PC-3 (cell line): Measurements from ENCODE around the gene ADRA2B. TPM values are rescaled to one million over a fixed set of nuclear protein-coding genes. Genes with fewer than 3 reads are reported as not detected.
A peak's percentile ranks its signal among the peaks of the same experiment; 100 is the strongest.

Experiments used
- ATAC-seq: fragments of 200-7000 bp; cut with Tn5 transposase; 2 replicates; pipeline ENCODE4 v1.9.1; 2020; ENCODE audit warnings: mild to moderate bottlenecking, moderate library complexity
- BruUV-seq: library from RNA; stranded (reverse); fragments of 400-500 nt; replicated peaks from 2 replicates; lab custom pipeline; 2021; lab: Mats Ljungman, UMichigan
- CTCF ChIA-PET: fragments of 300-600 bp; sonication (Branson Sonifier 250); formaldehyde crosslinking; loops from one replicate; lab custom pipeline; 2022; ENCODE audit warnings: antibody characterized with exemption; lab: Charles Lee
- POLR2A ChIA-PET: fragments of 300-600 bp; sonication (Branson Sonifier 250); formaldehyde crosslinking; loops from one replicate; lab custom pipeline; 2022; ENCODE audit warnings: antibody characterized with exemption; ENCODE audit not compliant: unreplicated experiment; lab: Charles Lee
- DNase-seq: peaks from one replicate; pipeline ENCODE4 v3.0.0-alpha.2; 2015
- H2AFZ ChIP-seq: fragments of 300-600 bp; sonication (generic); 2 replicates; pipeline ENCODE4 v1.6.0; 2016; ENCODE audit warnings: antibody characterized with exemption, low read length
- H3F3A ChIP-seq: fragments of 300-600 bp; sonication (generic); one replicate; pipeline ENCODE4 v1.6.0; 2017; ENCODE audit warnings: antibody characterized with exemption, low read length, control low read depth, mild to moderate bottlenecking; ENCODE audit not compliant: unreplicated experiment
- H3K27ac ChIP-seq: fragments of 300-600 bp; sonication (generic); 2 replicates; pipeline ENCODE4 v1.5.1; 2016; ENCODE audit warnings: mild to moderate bottlenecking, low read length
- H3K27me3 ChIP-seq: fragments of 300-600 bp; sonication (generic); 2 replicates; pipeline ENCODE4 v1.6.1; 2016; ENCODE audit warnings: low read length, mixed read lengths
- H3K36me3 ChIP-seq: fragments of 300-600 bp; sonication (generic); 2 replicates; pipeline ENCODE4 v1.6.1; 2016; ENCODE audit warnings: low read depth, mixed run types, low read length, mixed read lengths
- H3K4me1 ChIP-seq: fragments of 300-600 bp; sonication (generic); 2 replicates; pipeline ENCODE4 v1.5.1; 2016; ENCODE audit warnings: low read length; ENCODE audit not compliant: insufficient read depth
- H3K4me2 ChIP-seq: fragments of 300-600 bp; sonication (generic); 2 replicates; pipeline ENCODE4 v1.6.0; 2016; ENCODE audit warnings: low read length
- H3K4me3 ChIP-seq: fragments of 300-600 bp; sonication (generic); 2 replicates; pipeline ENCODE4 v1.5.1; 2016; ENCODE audit warnings: mild to moderate bottlenecking, low read length, mixed read lengths
- H3K79me2 ChIP-seq: fragments of 300-600 bp; sonication (generic); 2 replicates; pipeline ENCODE4 v1.6.1; 2017; ENCODE audit warnings: low read length, mixed read lengths
- H3K9ac ChIP-seq: fragments of 300-600 bp; sonication (generic); 2 replicates; pipeline ENCODE4 v1.6.0; 2016; ENCODE audit warnings: mild to moderate bottlenecking, low read length
- H3K9me2 ChIP-seq: fragments of 300-600 bp; sonication (generic); replicated peaks from 2 replicates; pipeline ENCODE4 v1.6.1; 2016; ENCODE audit warnings: mixed run types, low read length, mixed read lengths
- H3K9me3 ChIP-seq: fragments of 300-600 bp; sonication (generic); 2 replicates; pipeline ENCODE4 v1.6.1; 2016; ENCODE audit warnings: low read length, mixed read lengths
- H4K20me1 ChIP-seq: fragments of 300-600 bp; sonication (generic); 2 replicates; pipeline ENCODE4 v1.6.1; 2016; ENCODE audit warnings: low read length, mixed read lengths
- EZH2 ChIP-seq: fragments of 300-600 bp; sonication (generic); IDR thresholded peaks from one replicate; pipeline ENCODE4 v1.6.1; 2017; ENCODE audit warnings: antibody characterized with exemption, mild to moderate bottlenecking, low read length; ENCODE audit not compliant: unreplicated experiment
- EZH2phosphoT487 ChIP-seq: fragments of 300-600 bp; sonication (generic); IDR thresholded peaks from 2 replicates; pipeline ENCODE4 v1.6.1; 2018; ENCODE audit warnings: mild to moderate bottlenecking, antibody characterized with exemption, low read length, borderline replicate concordance
- intact Hi-C: fragments of 100-400 bp; cut with micrococcal nuclease; formaldehyde crosslinking; loops from 2 replicates; pipeline ENCODE4 v1.9.0; 2023
- total RNA-seq: library from RNA; depleted of rRNA; stranded (reverse); fragments of >200 nt; gene quantifications from 2 replicates; pipeline ENCODE4 v1.2.3, GENCODE V29; 2014
- TF ChIP-seq, protein P1 (sequence below): fragments of 300-600 bp; sonication (generic); conservative IDR thresholded peaks from 2 replicates; pipeline ENCODE4 v1.5.1; 2017; ENCODE audit warnings: antibody characterized with exemption, low read depth, mild to moderate bottlenecking, low read length

Gene ADRA2B
- total RNA-seq, 1 experiment from 2014 or later: not detected

DNA sequence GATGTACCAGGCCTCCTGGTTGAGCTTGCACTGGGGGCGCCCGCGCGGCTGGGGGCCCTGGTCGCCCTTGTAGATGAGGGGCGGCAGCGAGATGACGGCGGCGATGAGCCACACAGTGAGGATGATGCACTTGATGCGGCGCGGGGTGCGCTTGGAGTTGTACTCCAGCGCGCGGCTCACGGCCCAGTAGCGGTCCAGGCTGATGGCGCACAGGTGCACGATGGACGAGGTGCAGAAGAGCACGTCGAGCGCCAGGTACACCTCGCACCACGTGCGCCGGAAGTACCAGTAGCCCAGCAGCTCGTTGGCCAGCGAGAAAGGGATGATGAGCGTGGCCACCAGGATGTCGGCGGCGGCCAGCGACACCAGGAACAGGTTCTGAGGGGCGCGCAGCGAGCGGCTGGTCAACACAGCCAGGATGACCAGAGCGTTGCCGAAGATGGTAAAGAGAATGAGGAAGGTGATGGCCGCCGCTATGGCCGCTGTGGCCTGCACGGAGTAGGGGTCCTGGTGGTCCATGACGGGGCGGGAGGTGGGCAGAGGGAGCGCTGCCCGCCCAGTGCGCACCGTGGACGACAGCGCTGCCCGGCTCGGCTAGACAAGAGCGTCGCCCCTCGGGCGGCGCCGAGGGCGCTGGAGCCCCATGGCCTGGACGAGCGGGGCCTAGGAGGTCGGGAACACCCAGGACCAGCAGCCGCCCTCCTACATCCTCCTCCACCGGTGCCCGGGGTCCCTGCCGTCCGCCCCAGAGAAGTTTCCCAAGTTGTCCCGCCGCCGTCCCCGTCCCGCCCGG, 544 bp downstream of the ADRA2B start:
- H3K4me1 ChIP-seq: peaks cover 7% of the 10 kb centered on the region
- POLR2A ChIA-PET: no interaction called here
- DNase-seq (no peak), ATAC-seq (no peak)
- no peaks in the 10 kb centered on the region for H4K20me1 ChIP-seq
- no peak overlapping the region for H3K9ac ChIP-seq
- H3K27ac ChIP-seq: no peak overlapping the region
- no peaks in the 10 kb centered on the region for H3K9me2 ChIP-seq
- peak overlapping the region; percentile 94 for H3K4me2 ChIP-seq
- peaks cover 7% of the 10 kb centered on the region; the same call in 1 of the 2 replicates for H3K27me3 ChIP-seq
- CTCF ChIA-PET: interaction anchor here (1.0 to 1.3 kb wide), 2 partner anchors 93 to 123 kb away, joined by 7 read pairs; no protein-coding TSS in a partner anchor
- H3F3A ChIP-seq: no peaks in the 10 kb centered on the region
- H2AFZ ChIP-seq: 0 out of 2 replicates have a peak overlapping the region, but pooled peaks have one; percentile 81
- TF ChIP-seq EZH2phosphoT487: no peak
- TF ChIP-seq, protein P1, sequence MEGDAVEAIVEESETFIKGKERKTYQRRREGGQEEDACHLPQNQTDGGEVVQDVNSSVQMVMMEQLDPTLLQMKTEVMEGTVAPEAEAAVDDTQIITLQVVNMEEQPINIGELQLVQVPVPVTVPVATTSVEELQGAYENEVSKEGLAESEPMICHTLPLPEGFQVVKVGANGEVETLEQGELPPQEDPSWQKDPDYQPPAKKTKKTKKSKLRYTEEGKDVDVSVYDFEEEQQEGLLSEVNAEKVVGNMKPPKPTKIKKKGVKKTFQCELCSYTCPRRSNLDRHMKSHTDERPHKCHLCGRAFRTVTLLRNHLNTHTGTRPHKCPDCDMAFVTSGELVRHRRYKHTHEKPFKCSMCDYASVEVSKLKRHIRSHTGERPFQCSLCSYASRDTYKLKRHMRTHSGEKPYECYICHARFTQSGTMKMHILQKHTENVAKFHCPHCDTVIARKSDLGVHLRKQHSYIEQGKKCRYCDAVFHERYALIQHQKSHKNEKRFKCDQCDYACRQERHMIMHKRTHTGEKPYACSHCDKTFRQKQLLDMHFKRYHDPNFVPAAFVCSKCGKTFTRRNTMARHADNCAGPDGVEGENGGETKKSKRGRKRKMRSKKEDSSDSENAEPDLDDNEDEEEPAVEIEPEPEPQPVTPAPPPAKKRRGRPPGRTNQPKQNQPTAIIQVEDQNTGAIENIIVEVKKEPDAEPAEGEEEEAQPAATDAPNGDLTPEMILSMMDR: no peak
- TF ChIP-seq EZH2: no peak
- peak overlapping the region; percentile 64; the same call in 1 of the 2 replicates for H3K4me3 ChIP-seq
- no peaks in the 10 kb centered on the region for H3K36me3 ChIP-seq
- intact Hi-C loops: no loop called here
- no peaks in the 10 kb centered on the region for H3K9me3 ChIP-seq
- BruUV-seq: no TSS peak
- H3K79me2 ChIP-seq: no peaks in the 10 kb centered on the region

DNA sequence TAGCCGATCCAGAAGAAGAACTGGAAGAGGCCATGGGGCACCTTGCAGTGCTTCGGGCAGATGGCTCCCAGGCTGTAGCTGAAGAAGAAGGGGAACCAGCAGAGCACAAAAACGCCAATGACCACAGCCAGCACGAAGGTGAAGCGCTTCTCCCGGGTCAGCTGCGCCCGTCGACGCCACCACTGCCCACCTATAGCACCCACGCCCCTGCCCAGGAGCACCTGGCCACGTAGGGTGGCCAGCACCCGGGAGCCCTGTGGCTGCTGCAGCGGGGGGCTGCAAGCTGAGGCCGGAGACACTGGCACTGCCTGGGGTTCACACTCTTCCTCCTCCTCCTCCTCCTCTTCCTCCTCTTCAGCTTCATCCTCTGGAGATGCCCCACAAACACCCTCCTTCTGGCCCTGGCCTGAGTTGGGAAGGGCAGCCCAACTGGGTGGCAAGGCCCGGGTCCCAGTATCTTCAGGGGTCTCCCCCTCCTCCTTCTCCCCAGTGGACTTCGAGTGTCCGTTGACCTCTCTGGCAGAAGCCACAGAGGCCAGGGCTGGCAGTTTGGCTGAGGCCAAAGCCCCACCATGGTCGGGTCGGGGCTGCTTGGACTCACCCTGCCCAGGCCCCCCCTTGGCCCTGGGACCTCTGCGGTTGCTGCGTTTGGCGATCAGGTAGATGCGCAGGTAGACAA, 1.3 kb downstream of the ADRA2B start:
- CTCF ChIA-PET: no interaction called here
- H3K9ac ChIP-seq: no peak overlapping the region
- H3K4me2 ChIP-seq: no peak overlapping the region
- H3K9me2 ChIP-seq: no peaks in the 10 kb centered on the region
- no peaks in the 10 kb centered on the region for H3F3A ChIP-seq
- 0 out of 2 replicates have a peak, but pooled peaks cover 4% of the 10 kb centered on the region for H3K27me3 ChIP-seq
- H3K4me1 ChIP-seq: peaks cover 7% of the 10 kb centered on the region
- H2AFZ ChIP-seq: no peak overlapping the region
- no peaks in the 10 kb centered on the region for H4K20me1 ChIP-seq
- BruUV-seq: no TSS peak
- H3K9me3 ChIP-seq: no peaks in the 10 kb centered on the region
- ATAC-seq (no peak), DNase-seq (no peak)
- no peaks in the 10 kb centered on the region for H3K36me3 ChIP-seq
- H3K4me3 ChIP-seq: no peak overlapping the region
- POLR2A ChIA-PET: no interaction called here
- intact Hi-C loops: no loop called here
- no peak overlapping the region for H3K27ac ChIP-seq
- H3K79me2 ChIP-seq: no peaks in the 10 kb centered on the region
- no peak for TF ChIP-seq EZH2phosphoT487
- no peak for TF ChIP-seq EZH2
- TF ChIP-seq, protein P1: no peak
